Neural cell (in vitro differentiated cells): Measurements from ENCODE around the gene CLIC3. TPM values are rescaled to one million over a fixed set of nuclear protein-coding genes. Genes with fewer than 3 reads are reported as not detected.

Experiments used
- H2AFZ ChIP-seq: fragments of 200-600, 300-800 bp; sonication (generic), shearing (Covaris generic); 2 replicates; pipeline ENCODE4 v1.6.0; 2014; ENCODE audit warnings: low read depth, mild to moderate bottlenecking, antibody characterized with exemption, low read length, moderate library complexity
- H3F3A ChIP-seq: fragments of 200-600 bp; shearing (Covaris generic); 2 replicates; pipeline ENCODE4 v1.6.1; 2016; ENCODE audit warnings: mild to moderate bottlenecking, moderate library complexity, mixed read lengths, antibody characterized with exemption, low read length; ENCODE audit not compliant: insufficient read depth, poor library complexity, severe bottlenecking
- H3K27ac ChIP-seq: fragments of 200-600, 300-800 bp; sonication (generic), shearing (Covaris generic); 2 replicates; pipeline ENCODE4 v1.5.1; 2014; ENCODE audit warnings: mild to moderate bottlenecking, low read length, moderate library complexity
- H3K27me3 ChIP-seq: fragments of 300-800, 200-600 bp; sonication (generic), shearing (Covaris generic); 2 replicates; pipeline ENCODE4 v1.6.0; 2014; ENCODE audit warnings: mild to moderate bottlenecking, low read depth, low read length, moderate library complexity; ENCODE audit not compliant: insufficient read depth
- H3K36me3 ChIP-seq: fragments of 300-800, 200-600 bp; sonication (generic), shearing (Covaris generic); 2 replicates; pipeline ENCODE4 v1.5.1; 2014; ENCODE audit warnings: mild to moderate bottlenecking, antibody characterized with exemption, low read length, moderate library complexity; ENCODE audit not compliant: insufficient read depth
- H3K4me2 ChIP-seq: fragments of 300-800, 200-600 bp; sonication (generic), shearing (Covaris generic); 2 replicates; pipeline ENCODE4 v1.6.0; 2014; ENCODE audit warnings: mild to moderate bottlenecking, low read length
- H3K4me3 ChIP-seq: fragments of 300-800, 200-600 bp; sonication (generic), shearing (Covaris generic); 2 replicates; pipeline ENCODE4 v1.5.1; 2014; ENCODE audit warnings: mild to moderate bottlenecking, low read length, moderate library complexity
- H3K79me2 ChIP-seq: fragments of 200-600 bp; shearing (Covaris generic); replicated peaks from 2 replicates; pipeline ENCODE4 v1.6.0; 2014; ENCODE audit warnings: mild to moderate bottlenecking, low read length, moderate library complexity; ENCODE audit not compliant: insufficient read depth
- H3K9ac ChIP-seq: fragments of 300-800, 200-600 bp; sonication (generic), shearing (Covaris generic); 2 replicates; pipeline ENCODE4 v1.6.1; 2016; ENCODE audit warnings: mild to moderate bottlenecking, low read length, mixed read lengths
- H3K9me2 ChIP-seq: fragments of 200-600 bp; shearing (Covaris generic); 2 replicates; pipeline ENCODE4 v1.6.1; 2016; ENCODE audit warnings: mild to moderate bottlenecking, low read length, mixed read lengths; ENCODE audit not compliant: insufficient read depth
- H3K9me3 ChIP-seq: fragments of 200-600, 300-800 bp; sonication (generic), shearing (Covaris generic); 2 replicates; pipeline ENCODE4 v1.6.1; 2016; ENCODE audit warnings: mild to moderate bottlenecking, mixed run types, low read length, moderate library complexity, mixed read lengths
- H4K20me1 ChIP-seq: fragments of 200-600 bp; shearing (Covaris generic); 2 replicates; pipeline ENCODE4 v1.6.1; 2016; ENCODE audit warnings: mild to moderate bottlenecking, mixed run types; ENCODE audit not compliant: insufficient read depth
- EP300 ChIP-seq: fragments of 450-650 bp; conservative IDR thresholded peaks from 2 replicates; pipeline ENCODE4 v1.6.1; 2014; ENCODE audit warnings: antibody characterized with exemption, mild to moderate bottlenecking, moderate library complexity; ENCODE audit not compliant: poor library complexity, severe bottlenecking
- EZH2 ChIP-seq: fragments of 200-600, 300-800 bp; shearing (Covaris generic), sonication (generic); IDR thresholded peaks from 2 replicates; pipeline ENCODE4 v1.6.1; 2014; ENCODE audit warnings: antibody characterized with exemption, low read length, borderline replicate concordance, mild to moderate bottlenecking; ENCODE audit not compliant: insufficient read depth, poor library complexity, severe bottlenecking
- MXI1 ChIP-seq: fragments of 450-650 bp; conservative IDR thresholded peaks from 2 replicates; pipeline ENCODE4 v1.6.1; 2014; ENCODE audit warnings: antibody characterized with exemption, mild to moderate bottlenecking; ENCODE audit not compliant: poor library complexity, severe bottlenecking
- POLR2AphosphoS5 ChIP-seq: IDR thresholded peaks from 2 replicates; pipeline ENCODE4 v1.6.1; 2012
- RAD21 ChIP-seq: fragments of 450-650 bp; conservative IDR thresholded peaks from 2 replicates; pipeline ENCODE4 v1.6.1; 2014; ENCODE audit warnings: antibody characterized with exemption, mild to moderate bottlenecking, moderate library complexity
- SMC3 ChIP-seq: fragments of 450-650 bp; conservative IDR thresholded peaks from 2 replicates; pipeline ENCODE4 v1.6.1; 2014; ENCODE audit warnings: antibody characterized with exemption, mild to moderate bottlenecking, moderate library complexity; ENCODE audit not compliant: poor library complexity
- TAF1 ChIP-seq: IDR thresholded peaks from 2 replicates; pipeline ENCODE4 v1.6.1; 2012; ENCODE audit warnings: low read depth
- polyA plus RNA-seq: library from polyadenylated mRNA; depleted of rRNA; stranded (reverse); fragments of >200 nt; gene quantifications from 2 replicates; pipeline ENCODE4 v1.2.3, GENCODE V29; 2014
- TF ChIP-seq, protein P1 (sequence below): fragments of 450-650 bp; IDR thresholded peaks from 2 replicates; pipeline ENCODE4 v1.5.1; 2014; ENCODE audit warnings: antibody characterized with exemption, mild to moderate bottlenecking, moderate library complexity; ENCODE audit not compliant: poor library complexity, severe bottlenecking
- TF ChIP-seq, protein P2 (sequence below): IDR thresholded peaks from 2 replicates; pipeline ENCODE4 v1.6.1; 2012; ENCODE audit warnings: borderline replicate concordance

CLIC3 gene
- polyA plus RNA-seq, 1 donor from 2014 or later = not detected

- no peak overlapping the region for H3K27ac ChIP-seq
- no peak overlapping the region for H3K4me2 ChIP-seq
- H3K9me2 ChIP-seq = no peaks in the 10 kb centered on the region
- H4K20me1 ChIP-seq = no peaks in the 10 kb centered on the region
- no peaks in the 10 kb centered on the region for H3K36me3 ChIP-seq
- no peak overlapping the region for H3K9ac ChIP-seq
- no peak overlapping the region for H2AFZ ChIP-seq
- H3K4me3 ChIP-seq = no peak overlapping the region
- no peaks in the 10 kb centered on the region for H3F3A ChIP-seq
- no peak for TF ChIP-seq MXI1
- TF ChIP-seq RAD21 = no peak
- TF ChIP-seq, protein P1, sequence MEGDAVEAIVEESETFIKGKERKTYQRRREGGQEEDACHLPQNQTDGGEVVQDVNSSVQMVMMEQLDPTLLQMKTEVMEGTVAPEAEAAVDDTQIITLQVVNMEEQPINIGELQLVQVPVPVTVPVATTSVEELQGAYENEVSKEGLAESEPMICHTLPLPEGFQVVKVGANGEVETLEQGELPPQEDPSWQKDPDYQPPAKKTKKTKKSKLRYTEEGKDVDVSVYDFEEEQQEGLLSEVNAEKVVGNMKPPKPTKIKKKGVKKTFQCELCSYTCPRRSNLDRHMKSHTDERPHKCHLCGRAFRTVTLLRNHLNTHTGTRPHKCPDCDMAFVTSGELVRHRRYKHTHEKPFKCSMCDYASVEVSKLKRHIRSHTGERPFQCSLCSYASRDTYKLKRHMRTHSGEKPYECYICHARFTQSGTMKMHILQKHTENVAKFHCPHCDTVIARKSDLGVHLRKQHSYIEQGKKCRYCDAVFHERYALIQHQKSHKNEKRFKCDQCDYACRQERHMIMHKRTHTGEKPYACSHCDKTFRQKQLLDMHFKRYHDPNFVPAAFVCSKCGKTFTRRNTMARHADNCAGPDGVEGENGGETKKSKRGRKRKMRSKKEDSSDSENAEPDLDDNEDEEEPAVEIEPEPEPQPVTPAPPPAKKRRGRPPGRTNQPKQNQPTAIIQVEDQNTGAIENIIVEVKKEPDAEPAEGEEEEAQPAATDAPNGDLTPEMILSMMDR = no peak
- TF ChIP-seq TAF1 = no peak
- no peak for TF ChIP-seq EP300
- TF ChIP-seq, protein P2, sequence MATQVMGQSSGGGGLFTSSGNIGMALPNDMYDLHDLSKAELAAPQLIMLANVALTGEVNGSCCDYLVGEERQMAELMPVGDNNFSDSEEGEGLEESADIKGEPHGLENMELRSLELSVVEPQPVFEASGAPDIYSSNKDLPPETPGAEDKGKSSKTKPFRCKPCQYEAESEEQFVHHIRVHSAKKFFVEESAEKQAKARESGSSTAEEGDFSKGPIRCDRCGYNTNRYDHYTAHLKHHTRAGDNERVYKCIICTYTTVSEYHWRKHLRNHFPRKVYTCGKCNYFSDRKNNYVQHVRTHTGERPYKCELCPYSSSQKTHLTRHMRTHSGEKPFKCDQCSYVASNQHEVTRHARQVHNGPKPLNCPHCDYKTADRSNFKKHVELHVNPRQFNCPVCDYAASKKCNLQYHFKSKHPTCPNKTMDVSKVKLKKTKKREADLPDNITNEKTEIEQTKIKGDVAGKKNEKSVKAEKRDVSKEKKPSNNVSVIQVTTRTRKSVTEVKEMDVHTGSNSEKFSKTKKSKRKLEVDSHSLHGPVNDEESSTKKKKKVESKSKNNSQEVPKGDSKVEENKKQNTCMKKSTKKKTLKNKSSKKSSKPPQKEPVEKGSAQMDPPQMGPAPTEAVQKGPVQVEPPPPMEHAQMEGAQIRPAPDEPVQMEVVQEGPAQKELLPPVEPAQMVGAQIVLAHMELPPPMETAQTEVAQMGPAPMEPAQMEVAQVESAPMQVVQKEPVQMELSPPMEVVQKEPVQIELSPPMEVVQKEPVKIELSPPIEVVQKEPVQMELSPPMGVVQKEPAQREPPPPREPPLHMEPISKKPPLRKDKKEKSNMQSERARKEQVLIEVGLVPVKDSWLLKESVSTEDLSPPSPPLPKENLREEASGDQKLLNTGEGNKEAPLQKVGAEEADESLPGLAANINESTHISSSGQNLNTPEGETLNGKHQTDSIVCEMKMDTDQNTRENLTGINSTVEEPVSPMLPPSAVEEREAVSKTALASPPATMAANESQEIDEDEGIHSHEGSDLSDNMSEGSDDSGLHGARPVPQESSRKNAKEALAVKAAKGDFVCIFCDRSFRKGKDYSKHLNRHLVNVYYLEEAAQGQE = no peak
- TF ChIP-seq POLR2AphosphoS5 = no peak
- TF ChIP-seq SMC3 = no peak
- TF ChIP-seq EZH2 = no peak
- peaks cover 8% of the 10 kb centered on the region for H3K79me2 ChIP-seq
- no peaks in the 10 kb centered on the region for H3K27me3 ChIP-seq
- H3K9me3 ChIP-seq = no peaks in the 10 kb centered on the region
These were observed 49.1 kb downstream of the CLIC3 start for GRCh38 chr9:136947028-136947891.

GRCh38 chr9:136946228-136947027 lies 49.9 kb downstream of the CLIC3 start:
- no peaks in the 10 kb centered on the region for H3K36me3 ChIP-seq

More at GRCh38 chr9:136946228-136947027, 49.9 kb downstream of the CLIC3 start:
- TF ChIP-seq EZH2 (no peak), POLR2AphosphoS5 (no peak), SMC3 (no peak), MXI1 (no peak), EP300 (no peak), RAD21 (no peak), TAF1 (no peak)
- TF ChIP-seq, protein P2 = no peak
- TF ChIP-seq, protein P1 = no peak
- Histone ChIP-seq H3K9me3 (no peaks in the 10 kb centered on the region), H3K9me2 (no peaks in the 10 kb centered on the region), H3K9ac (no peak overlapping the region), H3K4me3 (no peak overlapping the region), H2AFZ (no peak overlapping the region), H3K27ac (no peak overlapping the region), H3F3A (no peaks in the 10 kb centered on the region), H4K20me1 (no peaks in the 10 kb centered on the region), H3K27me3 (no peaks in the 10 kb centered on the region), H3K4me2 (no peak overlapping the region), H3K79me2 (peaks cover 8% of the 10 kb centered on the region)
